CD4-positive, alpha-beta T cell treated with Interleukin-12 subunit alpha and Interleukin-12 subunit beta, for 1 hour (primary cell): Measurements from ENCODE around the gene GMPPA.
A peak's percentile ranks its signal among the peaks of the same experiment; 100 is the strongest.

Experiments
- DNase-seq: peaks from one replicate; pipeline ENCODE4 v3.0.0-alpha.2; 2020

The GMPPA gene

DNA sequence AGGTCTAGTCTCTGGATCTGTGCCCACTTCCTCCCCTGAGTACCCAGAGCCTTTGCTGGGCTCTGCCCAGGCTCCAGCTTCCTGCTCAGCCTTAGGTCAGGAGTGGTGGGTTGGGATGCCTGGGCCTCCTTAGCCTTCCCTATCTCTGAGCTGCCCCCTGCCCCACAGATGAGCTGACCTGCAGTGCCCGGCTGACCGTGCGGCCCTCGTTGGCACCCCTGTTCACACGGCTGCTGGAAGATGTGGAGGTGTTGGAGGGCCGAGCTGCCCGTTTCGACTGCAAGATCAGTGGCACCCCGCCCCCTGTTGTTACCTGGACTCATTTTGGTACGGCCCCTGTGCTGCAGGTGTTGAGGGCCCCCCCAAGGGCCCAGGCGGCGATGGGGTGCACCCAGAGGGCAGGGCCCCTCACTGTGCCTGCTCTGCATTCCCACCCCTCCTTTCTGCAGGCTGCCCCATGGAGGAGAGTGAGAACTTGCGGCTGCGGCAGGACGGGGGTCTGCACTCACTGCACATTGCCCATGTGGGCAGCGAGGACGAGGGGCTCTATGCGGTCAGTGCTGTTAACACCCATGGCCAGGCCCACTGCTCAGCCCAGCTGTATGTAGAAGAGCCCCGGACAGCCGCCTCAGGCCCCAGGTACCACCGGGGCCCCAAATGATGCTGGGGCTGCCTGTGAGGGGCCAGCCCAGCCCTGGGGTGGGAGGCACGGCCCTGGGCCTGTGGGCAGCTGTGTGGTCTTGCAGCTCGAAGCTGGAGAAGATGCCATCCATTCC lies 30.1 kb upstream of the GMPPA start:
- DNase-seq: no peak

DNA sequence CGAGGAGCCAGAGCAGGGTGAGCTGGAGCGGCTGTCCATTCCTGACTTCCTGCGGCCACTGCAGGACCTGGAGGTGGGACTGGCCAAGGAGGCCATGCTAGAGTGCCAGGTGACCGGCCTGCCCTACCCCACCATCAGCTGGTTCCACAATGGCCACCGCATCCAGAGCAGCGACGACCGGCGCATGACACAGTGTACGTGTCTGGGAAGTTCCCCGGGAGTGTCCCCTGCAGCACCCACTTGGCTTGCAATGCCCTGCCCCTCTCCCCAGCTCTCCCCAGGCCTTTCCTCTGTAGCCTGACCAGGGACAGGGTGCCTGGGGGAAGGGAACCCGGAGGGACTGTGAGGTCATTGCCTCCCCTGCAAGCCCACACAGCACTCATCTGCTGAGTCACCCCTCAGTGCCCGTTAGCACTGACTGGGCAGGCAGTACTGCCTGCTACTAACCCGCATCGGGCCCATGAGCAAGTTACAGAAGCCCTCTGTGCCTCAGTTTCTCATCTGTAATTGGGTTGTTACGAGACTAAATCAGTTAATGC lies 29.4 kb upstream of the GMPPA start:
- no peak for DNase-seq

DNA sequence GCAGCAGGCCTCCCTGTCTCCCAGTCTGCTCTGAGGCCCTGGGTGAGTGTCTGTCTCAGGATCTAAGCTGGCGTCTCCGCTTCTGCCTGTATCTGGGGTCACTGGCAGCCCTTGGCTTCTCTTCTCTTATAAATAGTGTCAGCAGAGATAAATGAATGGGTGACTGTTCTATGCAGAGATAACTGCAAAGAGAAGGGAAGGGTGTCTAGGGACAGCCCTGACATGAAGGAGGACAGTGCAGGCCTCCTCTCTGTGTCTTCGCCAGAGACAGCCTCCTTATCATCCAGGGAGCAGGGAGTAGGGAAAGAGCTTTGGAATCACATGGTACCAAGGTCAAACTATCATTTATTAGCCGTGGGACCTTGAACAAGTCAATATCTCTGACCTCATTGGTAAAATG lies 28.3 kb upstream of the GMPPA start:
- no peak for DNase-seq

DNA sequence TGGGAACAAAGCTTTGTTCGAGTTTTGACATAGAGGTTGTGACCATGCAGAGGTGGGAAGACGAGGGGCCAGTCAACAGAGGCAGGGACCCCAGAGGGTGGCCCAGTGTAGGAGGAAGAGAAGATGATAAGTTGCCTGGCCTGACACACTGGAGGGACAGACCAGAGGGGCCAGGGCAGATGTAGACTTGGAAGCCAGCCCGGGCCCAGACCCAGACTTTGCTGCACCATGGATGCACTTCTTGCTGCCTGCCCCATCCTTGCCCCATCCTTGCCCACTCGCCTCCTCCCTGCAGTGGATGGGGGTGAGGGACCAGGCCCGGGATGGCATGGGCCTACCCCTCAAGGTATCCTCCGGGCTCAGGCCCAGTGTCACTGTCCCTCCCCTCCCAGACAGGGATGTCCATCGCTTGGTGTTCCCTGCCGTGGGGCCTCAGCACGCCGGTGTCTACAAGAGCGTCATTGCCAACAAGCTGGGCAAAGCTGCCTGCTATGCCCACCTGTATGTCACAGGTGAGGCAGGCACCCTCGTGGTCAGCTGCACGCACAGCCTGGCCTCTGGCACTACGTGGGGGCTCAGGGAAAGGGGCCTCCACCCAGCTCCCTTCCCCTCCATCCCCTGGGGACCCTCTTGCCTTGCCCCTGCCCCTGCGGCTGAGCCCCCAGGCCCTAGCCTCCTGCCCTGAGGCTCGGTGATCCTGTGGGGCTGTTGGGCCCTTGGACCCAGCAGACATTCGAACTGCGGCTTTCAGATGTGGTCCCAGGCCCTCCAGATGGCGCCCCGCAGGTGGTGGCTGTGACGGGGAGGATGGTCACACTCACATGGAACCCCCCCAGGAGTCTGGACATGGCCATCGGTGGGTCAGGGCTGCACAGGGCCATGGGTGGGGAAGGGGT lies 27.0 kb upstream of the GMPPA start:
- DNase-seq: no peak

DNA sequence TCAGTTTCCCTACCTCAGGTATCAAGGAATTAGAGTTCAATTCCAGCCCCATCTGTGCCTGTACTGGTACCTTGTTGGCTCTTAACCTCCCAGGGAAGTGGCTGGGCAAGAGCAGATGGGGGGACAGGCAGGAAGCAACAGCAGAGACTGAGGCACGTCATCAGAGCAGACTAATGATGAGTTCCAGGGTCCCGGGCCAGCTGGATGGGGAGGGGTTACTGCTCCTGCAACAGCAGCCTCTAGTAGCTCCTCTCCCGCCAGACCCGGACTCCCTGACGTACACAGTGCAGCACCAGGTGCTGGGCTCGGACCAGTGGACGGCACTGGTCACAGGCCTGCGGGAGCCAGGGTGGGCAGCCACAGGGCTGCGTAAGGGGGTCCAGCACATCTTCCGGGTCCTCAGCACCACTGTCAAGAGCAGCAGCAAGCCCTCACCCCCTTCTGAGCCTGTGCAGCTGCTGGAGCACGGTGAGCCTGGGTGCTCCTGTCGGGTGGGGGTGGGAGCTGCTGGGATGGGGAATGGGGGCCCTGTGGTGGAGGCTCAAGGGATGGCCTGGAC lies 26.0 kb upstream of the GMPPA start:
- no peak for DNase-seq

DNA sequence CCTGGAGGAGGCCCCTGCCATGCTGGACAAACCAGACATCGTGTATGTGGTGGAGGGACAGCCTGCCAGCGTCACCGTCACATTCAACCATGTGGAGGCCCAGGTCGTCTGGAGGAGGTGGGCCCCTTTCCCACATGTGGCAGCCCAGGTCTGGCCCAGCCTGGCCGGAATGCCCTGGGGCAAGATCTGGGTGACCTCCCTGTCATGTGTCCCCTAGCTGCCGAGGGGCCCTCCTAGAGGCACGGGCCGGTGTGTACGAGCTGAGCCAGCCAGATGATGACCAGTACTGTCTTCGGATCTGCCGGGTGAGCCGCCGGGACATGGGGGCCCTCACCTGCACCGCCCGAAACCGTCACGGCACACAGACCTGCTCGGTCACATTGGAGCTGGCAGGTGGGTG lies 25.2 kb upstream of the GMPPA start:
- DNase-seq: no peak

DNA sequence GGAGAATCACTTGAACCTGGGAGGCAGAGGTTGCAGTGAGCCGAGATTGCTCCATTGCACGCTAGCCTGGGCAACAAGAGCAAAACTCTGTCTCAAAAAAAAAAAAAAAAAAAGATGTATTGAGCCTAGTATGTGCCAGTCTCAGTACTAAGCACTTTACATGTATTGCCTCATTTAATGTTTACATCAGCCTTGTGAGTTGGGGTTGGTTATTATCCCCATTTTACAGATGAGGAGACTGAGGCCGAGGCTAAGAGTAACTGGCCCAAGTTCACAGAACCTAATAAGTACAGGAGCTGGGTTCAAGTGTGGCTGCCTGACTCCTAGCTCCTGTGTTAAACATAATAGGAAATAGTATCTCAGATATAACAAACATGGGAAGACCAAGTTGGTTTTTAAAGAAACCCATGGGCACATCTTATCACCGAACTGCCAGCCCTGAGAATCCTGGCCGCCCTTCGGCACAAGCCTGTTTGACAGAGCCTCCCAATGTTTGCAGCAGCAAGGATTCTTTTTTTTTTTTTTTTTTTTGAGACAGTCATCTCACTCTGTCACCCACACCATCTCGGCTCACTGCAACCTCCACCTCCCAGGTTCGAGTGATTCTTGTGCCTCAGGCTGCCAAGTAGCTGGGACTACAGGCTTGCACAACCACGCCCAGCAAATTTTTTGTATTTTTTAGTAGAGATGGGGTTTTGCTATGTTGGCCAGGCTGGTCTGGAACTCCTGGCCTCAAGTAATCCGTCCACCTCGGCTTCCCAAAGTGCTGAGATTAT lies 24.2 kb upstream of the GMPPA start:
- DNase-seq: no peak

DNA sequence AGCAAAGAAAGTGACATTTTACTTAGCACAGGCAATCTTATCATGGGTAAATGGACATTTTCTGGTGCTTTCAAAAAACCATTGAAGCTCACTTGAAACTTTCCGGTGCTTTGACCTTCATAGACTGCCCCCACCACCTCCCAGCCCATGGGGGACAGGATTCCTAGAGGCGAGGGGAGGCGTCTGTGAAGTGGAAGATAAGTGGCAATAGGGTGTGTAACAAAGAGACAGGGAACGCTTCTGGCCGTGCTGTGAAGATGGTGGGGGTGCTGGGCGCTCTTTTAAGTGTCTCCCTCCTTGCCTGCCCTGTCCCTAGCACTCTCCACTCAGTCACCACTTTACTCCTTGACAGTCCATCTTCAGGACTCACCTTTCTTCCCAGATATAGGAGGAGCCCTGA lies 23.4 kb upstream of the GMPPA start:
- DNase-seq: no peak

DNA sequence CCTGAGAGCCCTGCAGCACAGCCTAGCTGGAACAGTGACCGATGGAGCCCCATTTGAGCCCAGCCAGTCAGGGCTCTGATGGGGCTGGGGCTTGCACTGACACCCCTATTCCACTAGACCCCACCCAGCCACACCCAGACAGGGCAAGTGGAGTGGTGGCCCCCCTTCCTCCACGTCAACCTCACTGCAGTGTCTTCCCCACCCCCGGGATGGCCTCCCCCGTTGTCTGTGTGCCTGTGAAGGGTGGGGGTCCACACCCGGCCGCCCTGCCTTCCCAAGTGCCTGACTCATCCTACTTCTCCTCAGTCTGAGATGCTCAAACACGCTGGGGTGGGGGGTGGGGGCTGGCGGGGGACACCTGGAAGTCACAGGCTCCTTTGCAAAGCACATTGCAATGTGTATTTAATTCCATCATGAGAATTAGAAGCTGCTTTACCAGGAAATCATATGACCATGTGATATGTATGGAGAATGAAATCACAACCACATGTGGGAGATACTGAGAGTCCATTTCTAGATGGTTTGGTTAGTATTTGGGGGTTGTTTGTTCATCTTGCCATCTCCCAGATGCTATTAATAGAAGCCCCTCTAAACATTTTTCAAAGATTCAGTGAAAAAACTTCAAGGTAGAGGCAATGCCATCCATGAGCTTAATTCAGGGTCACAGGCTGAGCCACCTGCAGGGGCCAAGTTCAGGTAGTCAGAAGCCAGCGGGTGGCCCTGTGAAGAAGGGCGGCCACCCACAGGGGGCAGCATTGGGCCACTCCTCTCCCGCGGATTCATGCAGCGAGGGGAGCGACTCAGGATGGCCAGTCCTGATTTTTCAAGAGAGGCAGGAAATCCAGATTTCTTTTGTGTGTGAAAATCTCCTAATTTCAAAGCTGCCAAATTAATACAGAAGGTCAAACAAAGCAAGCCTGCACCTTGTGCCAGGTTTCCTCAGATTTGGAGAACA lies 22.7 kb upstream of the GMPPA start:
- DNase-seq: peak; percentile 47

DNA sequence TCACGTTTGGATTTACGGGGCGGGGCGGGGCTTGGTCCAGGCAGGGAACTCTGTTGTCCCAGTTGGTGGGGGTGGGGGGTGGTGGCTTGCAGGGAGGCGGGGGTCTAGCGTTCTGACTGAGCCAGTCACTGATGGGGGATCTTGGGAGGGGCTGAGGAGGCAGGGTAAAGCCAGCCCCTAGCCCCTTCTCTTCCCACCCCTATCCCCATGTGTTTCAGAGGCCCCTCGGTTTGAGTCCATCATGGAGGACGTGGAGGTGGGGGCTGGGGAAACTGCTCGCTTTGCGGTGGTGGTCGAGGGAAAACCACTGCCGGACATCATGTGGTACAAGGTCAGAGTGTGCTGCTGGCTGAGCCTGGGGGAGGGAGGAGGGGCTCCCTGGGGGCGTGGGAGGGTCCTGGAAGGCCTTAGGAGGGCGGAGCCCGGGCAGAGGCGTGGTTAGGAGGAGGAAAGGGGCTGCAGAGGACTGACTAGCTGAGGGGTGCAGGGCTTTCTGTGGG lies 22.0 kb upstream of the GMPPA start:
- DNase-seq: no peak

DNA sequence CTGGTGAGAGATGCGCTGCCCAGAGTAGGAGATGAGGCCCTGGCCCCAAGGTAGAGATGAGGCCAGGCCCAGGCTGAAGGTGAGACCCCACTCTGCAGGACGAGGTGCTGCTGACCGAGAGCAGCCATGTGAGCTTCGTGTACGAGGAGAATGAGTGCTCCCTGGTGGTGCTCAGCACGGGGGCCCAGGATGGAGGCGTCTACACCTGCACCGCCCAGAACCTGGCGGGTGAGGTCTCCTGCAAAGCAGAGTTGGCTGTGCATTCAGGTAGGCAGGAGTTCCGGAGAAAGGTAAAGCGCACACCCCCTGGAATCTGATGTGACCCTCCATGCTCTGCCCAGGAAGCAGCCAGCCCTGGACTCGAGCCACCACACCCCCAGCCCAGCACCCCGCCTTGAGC lies 21.5 kb upstream of the GMPPA start:
- DNase-seq: no peak

DNA sequence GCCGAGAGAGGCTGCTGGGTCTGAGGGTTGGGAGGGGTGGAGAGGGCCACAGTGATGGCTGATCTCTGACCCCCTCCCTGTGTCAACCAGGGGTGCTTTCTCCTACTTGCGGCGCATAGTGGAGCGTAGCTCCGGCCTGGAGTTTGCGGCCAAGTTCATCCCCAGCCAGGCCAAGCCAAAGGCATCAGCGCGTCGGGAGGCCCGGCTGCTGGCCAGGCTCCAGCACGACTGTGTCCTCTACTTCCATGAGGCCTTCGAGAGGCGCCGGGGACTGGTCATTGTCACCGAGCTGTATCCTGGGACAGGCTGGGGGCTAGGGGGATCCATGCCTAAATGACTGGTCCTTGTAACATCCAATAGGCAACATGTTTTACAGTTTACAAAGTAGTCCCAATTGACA lies 20.9 kb upstream of the GMPPA start:
- no peak for DNase-seq

DNA sequence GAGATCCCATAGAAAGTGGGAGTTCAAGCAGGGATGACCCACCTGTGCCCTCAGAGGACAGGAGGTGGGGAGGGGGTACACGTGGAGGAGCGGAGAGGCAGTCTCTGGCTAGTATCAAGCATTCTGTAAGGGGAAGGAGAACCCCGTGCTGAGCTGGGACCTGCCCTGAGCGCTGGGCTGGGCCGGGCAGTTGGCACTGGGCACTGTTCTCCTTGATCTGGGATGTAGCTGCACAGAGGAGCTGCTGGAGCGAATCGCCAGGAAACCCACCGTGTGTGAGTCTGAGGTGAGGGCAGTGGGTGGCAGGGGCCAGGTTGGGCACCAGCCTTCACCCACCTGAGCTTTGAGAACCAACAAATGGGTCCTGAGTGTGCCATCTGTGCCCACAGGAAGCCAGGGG lies 19.8 kb upstream of the GMPPA start:
- DNase-seq: no peak

DNA sequence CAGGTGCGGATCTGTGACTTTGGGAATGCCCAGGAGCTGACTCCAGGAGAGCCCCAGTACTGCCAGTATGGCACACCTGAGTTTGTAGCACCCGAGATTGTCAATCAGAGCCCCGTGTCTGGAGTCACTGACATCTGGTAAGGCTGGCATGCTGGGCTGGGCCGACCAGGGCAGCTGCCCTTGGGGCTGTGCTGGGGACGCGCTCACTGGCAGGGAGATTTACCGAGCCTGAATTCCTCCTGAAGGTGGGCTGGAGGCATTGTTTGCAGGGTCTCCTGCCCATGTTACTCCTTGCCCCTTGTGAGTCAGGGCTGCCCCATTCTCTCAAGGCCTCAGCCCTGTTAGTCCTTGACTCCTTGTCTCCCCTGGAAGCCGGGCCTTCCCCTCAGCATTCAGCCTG lies 18.7 kb upstream of the GMPPA start:
- DNase-seq: no peak

DNA sequence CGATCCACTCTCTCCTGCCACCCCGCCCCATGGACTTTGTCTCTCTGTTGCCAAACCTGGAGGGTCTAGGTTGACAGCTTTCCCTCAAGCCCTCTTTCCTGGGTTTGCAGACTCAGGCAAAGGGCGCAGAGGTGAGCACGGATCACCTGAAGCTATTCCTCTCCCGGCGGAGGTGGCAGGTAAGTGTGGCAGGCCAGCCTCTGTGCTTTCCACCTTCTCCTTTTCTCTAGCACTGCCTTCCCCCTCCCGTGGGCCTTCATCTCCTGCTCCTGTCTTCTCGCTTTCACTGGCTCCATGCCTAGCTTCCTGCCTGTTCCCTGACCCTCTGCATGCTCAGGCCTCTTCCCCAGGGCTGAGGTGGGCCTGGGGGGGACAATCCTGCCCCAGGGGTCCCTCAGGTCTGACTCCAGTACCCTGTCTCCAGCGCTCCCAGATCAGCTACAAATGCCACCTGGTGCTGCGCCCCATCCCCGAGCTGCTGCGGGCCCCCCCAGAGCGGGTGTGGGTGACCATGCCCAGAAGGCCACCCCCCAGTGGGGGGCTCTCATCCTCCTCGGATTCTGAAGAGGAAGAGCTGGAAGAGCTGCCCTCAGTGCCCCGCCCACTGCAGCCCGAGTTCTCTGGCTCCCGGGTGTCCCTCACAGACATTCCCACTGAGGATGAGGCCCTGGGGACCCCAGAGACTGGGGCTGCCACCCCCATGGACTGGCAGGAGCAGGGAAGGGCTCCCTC lies 15.9 kb upstream of the GMPPA start:
- DNase-seq: no peak

DNA sequence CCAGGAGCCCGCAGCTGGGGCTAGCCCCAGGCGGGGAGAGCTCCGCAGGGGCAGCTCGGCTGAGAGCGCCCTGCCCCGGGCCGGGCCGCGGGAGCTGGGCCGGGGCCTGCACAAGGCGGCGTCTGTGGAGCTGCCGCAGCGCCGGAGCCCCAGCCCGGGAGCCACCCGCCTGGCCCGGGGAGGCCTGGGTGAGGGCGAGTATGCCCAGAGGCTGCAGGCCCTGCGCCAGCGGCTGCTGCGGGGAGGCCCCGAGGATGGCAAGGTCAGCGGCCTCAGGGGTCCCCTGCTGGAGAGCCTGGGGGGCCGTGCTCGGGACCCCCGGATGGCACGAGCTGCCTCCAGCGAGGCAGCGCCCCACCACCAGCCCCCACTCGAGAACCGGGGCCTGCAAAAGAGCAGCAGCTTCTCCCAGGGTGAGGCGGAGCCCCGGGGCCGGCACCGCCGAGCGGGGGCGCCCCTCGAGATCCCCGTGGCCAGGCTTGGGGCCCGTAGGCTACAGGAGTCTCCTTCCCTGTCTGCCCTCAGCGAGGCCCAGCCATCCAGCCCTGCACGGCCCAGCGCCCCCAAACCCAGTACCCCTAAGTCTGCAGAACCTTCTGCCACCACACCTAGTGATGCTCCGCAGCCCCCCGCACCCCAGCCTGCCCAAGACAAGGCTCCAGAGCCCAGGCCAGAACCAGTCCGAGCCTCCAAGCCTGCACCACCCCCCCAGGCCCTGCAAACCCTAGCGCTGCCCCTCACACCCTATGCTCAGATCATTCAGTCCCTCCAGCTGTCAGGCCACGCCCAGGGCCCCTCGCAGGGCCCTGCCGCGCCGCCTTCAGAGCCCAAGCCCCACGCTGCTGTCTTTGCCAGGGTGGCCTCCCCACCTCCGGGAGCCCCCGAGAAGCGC lies 15.0 kb upstream of the GMPPA start:
- DNase-seq: no peak

DNA sequence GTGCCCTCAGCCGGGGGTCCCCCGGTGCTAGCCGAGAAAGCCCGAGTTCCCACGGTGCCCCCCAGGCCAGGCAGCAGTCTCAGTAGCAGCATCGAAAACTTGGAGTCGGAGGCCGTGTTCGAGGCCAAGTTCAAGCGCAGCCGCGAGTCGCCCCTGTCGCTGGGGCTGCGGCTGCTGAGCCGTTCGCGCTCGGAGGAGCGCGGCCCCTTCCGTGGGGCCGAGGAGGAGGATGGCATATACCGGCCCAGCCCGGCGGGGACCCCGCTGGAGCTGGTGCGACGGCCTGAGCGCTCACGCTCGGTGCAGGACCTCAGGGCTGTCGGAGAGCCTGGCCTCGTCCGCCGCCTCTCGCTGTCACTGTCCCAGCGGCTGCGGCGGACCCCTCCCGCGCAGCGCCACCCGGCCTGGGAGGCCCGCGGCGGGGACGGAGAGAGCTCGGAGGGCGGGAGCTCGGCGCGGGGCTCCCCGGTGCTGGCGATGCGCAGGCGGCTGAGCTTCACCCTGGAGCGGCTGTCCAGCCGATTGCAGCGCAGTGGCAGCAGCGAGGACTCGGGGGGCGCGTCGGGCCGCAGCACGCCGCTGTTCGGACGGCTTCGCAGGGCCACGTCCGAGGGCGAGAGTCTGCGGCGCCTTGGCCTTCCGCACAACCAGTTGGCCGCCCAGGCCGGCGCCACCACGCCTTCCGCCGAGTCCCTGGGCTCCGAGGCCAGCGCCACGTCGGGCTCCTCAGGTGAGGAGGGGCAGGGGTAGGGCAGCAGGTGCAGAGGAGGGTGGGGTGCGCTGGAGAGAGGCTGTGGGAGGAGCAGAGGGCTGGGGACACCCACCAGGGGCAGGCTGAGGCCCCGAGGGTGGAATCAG lies 14.1 kb upstream of the GMPPA start:
- DNase-seq: no peak

DNA sequence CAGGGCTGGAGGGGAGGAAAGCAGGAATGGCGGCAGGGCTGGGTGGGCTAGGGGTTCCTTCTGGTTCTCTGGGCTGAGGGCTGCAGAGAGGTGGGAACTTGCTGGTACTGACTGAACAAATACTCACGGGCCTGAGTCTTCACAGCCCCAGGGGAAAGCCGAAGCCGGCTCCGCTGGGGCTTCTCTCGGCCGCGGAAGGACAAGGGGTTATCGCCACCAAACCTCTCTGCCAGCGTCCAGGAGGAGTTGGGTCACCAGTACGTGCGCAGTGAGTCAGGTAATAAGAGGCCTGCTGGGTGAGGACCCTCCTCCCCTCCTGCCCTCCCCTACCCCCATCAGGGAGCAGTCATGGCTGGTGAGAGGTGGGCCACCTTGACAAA lies 13.5 kb upstream of the GMPPA start:
- DNase-seq: no peak
